ENCODE results near the gene DEDD. TPM values are rescaled to one million over a fixed set of nuclear protein-coding genes. Genes with fewer than 3 reads are reported as not detected.

DEDD gene
- polyA plus RNA-seq, 1 experiment, result 34.9 TPM

GRCh38 chr1:161094481-161094880 is 38.0 kb downstream of the DEDD start:
- POLR2A ChIA-PET, result interaction anchor here (1.3 kb wide), 1 partner anchor 49 kb away, joined by 4 read pairs; the partner anchor contains the start of gene USF1
- Histone ChIP-seq H3K9me3 (ENCODE audit: control insufficient read depth, insufficient read depth, low read length) (no peaks in the 10 kb centered on the region), H3K27me3 (ENCODE audit: control insufficient read depth, insufficient read depth, low read length) (peaks cover 2% of the 10 kb centered on the region), H3K27ac (ENCODE audit: low read depth, low read length) (no peak overlapping the region), H3K4me3 (ENCODE audit: low read depth, low read length) (no peak overlapping the region)
- no peak for TF ChIP-seq CTCF (IDR thresholded peaks at IDR 0.05; ENCODE audit: low read depth, low read length)
- CTCF ChIA-PET, result interaction anchor here (5.6 kb wide), 1 partner anchor 98 kb away, joined by 80 read pairs; no protein-coding TSS in a partner anchor
- DNase-seq (ENCODE audit: low read depth, low spot score), result no peak

- H3K9me3 ChIP-seq (ENCODE audit: control insufficient read depth, insufficient read depth, low read length), result no peaks in the 10 kb centered on the region
- no peak for TF ChIP-seq CTCF (IDR thresholded peaks at IDR 0.05; ENCODE audit: low read depth, low read length)
- no peak for DNase-seq (ENCODE audit: low read depth, low spot score)
- peaks cover 2% of the 10 kb centered on the region for H3K27me3 ChIP-seq (ENCODE audit: control insufficient read depth, insufficient read depth, low read length)
- no peak overlapping the region for H3K4me3 ChIP-seq (ENCODE audit: low read depth, low read length)
- CTCF ChIA-PET, result interaction anchor here (0.6 to 1.9 kb wide), 3 partner anchors 95 to 141 kb away, joined by 3 to 6 read pairs (median 3); no protein-coding TSS in a partner anchor
- H3K27ac ChIP-seq (ENCODE audit: low read depth, low read length), result no peak overlapping the region
- POLR2A ChIA-PET, result no interaction called here
These were observed 39.8 kb downstream of the DEDD start for GRCh38 chr1:161092621-161093028.

GRCh38 chr1:161091796-161092507 is 40.5 kb downstream of the DEDD start:
- no peaks in the 10 kb centered on the region for H3K9me3 ChIP-seq (ENCODE audit: control insufficient read depth, insufficient read depth, low read length)
- TF ChIP-seq CTCF (IDR thresholded peaks at IDR 0.05; ENCODE audit: low read depth, low read length), result no peak
- CTCF ChIA-PET, result interaction anchor here (1.9 kb wide), 1 partner anchor 94 kb away, joined by 6 read pairs; no protein-coding TSS in a partner anchor
- H3K27ac ChIP-seq (ENCODE audit: low read depth, low read length), result no peak overlapping the region
- H3K4me3 ChIP-seq (ENCODE audit: low read depth, low read length), result no peak overlapping the region
- DNase-seq (ENCODE audit: low read depth, low spot score), result no peak
- POLR2A ChIA-PET, result no interaction called here
- H3K27me3 ChIP-seq (ENCODE audit: control insufficient read depth, insufficient read depth, low read length), result peaks cover 2% of the 10 kb centered on the region

- CTCF ChIA-PET, result no interaction called here
- no peaks in the 10 kb centered on the region for H3K27me3 ChIP-seq (ENCODE audit: control insufficient read depth, insufficient read depth, low read length)
- POLR2A ChIA-PET, result no interaction called here
- no peaks in the 10 kb centered on the region for H3K9me3 ChIP-seq (ENCODE audit: control insufficient read depth, insufficient read depth, low read length)
- DNase-seq (ENCODE audit: low read depth, low spot score), result no peak
- TF ChIP-seq CTCF (IDR thresholded peaks at IDR 0.05; ENCODE audit: low read depth, low read length), result no peak
- H3K27ac ChIP-seq (ENCODE audit: low read depth, low read length), result no peak overlapping the region
- H3K4me3 ChIP-seq (ENCODE audit: low read depth, low read length), result no peak overlapping the region
These were observed 41.4 kb downstream of the DEDD start for GRCh38 chr1:161091093-161091492.

GRCh38 chr1:161090617-161091016 is 41.9 kb downstream of the DEDD start:
- Histone ChIP-seq H3K27me3 (ENCODE audit: control insufficient read depth, insufficient read depth, low read length) (no peaks in the 10 kb centered on the region), H3K27ac (ENCODE audit: low read depth, low read length) (no peak overlapping the region), H3K4me3 (ENCODE audit: low read depth, low read length) (no peak overlapping the region), H3K9me3 (ENCODE audit: control insufficient read depth, insufficient read depth, low read length) (no peaks in the 10 kb centered on the region)
- no peak for TF ChIP-seq CTCF (IDR thresholded peaks at IDR 0.05; ENCODE audit: low read depth, low read length)
- POLR2A ChIA-PET, result no interaction called here
- CTCF ChIA-PET, result no interaction called here
- DNase-seq (ENCODE audit: low read depth, low spot score), result no peak

All from AG04450 (cell line).